ENCODE measurements around the gene CD276.
"Not testable (repeated sequence)": the region's sequence is repeated elsewhere in the genome, so short reads cannot be mapped to it uniquely, and the experiment has no call there.

CD276 gene

DNA sequence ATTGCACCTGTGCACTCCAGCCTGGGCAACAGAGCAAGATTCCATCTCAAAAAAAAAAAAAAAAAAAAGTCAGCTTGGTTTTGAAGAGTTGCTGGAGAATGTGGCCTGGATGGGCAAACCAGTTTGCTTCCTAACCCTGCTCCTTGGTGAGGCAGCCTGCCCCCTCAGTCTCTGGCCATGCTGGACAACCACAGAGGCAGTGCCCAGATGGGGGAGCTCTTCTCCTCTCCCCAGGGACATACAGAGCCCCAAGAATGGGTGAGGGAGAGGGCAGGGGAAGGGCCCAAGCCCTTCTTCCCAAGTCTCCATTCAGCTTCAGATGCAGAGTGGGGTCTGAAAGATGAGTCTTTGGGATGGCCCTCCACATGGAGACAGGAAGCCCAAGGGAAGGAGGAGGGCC, 27.9 kb downstream of the CD276 start:
- no peak for DNase-seq

DNA sequence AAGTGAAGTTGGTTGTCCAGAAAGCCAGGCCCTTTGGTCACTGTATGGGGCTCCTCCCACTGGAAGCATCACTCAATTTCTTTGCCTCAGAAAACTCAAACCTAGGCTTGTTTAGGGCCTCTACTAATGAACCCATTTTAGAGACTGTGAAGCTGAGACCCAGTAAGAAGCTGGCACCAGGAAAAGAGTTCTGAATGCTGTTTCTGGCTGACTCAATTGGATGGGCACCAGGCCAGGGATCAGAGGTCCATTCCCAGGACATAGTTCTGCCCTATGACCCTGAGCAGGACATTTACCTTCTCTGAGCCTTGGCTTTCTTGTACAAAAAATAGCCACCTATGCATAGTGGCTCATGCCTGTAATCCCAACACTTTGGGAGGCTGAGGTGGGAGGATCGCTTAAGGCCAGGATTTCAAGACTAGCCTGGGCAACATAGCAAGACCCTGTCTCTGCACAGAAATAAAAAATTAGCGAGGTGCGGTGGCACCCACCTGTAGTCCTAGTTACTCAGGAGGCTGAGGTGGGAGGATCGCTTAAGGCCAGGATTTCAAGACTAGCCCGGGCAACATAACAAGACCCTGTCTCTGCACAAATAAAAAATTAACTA, 30.6 kb downstream of the CD276 start:
- DNase-seq: no peak

DNA sequence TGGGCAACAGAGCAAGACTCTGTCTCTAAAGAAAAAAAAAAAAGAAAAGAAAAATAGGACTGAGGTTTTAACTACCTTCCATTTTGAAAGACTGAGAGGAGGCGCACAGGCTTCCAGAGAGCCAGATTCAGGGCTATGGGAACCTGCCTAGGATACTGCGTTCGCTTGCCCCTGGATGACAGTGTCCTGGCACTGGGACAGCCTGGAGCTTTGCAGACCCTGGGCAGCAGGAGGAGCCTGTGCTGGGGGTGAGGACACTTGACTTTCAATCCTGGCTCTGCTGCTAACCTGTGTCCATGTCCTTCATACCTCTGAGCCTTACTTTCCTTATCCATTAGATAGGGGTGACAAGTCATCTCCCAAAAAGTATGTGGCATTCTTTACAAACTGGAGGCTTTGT, 31.2 kb downstream of the CD276 start:
- DNase-seq: no peak

DNA sequence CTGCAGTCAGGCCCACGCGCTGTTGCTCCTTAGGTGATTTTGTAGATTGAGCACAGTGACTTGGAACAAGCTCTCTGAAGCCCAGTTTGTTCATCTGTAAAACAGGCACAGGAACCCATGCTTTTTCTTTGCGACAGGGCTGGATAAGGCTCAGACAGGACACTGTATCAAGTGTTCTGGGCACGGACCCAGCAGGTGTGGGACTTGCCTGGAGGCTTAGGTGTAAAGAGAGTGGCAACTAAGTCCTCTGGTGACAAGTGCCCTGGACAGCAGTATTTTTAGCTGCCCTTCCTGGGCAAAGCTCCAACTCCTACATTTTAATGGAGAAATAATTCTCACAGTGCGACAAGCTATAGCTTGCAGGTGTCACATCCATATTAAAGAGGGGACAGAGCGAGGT, 32.2 kb downstream of the CD276 start:
- DNase-seq: no peak

DNA sequence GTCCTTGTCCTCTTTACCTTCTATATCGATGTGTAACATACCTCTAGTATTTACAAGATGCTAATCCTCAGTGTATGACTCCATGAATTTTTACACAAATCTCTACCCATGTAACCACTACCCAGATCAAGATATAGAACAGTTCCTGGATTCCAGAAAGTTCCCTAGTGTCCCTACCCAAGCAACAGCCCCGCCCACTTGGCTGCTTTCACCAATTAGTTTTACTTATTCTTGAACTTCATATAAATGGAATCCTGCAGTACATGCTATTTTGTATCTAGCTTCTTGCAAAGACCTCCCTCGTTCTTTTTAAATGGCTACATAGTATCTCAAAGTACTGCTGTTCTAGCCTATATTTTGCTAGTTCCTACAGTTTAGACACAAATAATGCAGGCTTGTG, 33.0 kb downstream of the CD276 start:
- DNase-seq: no peak

DNA sequence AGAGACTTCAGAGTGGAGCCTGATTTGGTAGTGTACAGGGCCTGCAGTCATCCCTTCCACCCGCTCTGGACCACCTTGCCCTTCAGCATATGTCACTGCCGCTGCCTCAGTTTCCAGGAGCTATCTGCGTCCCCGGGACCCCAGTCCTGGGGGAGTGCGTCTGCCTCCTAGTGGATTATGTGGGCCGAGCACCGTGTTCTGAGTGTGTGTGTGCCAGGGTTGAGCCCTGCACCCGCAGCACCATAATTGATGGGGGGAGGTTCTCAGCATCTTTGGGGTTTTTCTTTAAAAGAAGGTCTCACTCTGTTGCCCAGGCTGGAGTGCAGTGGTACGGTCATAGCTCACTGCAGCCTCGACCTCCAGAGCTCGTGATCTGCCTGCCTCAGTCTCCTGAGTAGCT, 33.6 kb downstream of the CD276 start:
- no peak for DNase-seq

DNA sequence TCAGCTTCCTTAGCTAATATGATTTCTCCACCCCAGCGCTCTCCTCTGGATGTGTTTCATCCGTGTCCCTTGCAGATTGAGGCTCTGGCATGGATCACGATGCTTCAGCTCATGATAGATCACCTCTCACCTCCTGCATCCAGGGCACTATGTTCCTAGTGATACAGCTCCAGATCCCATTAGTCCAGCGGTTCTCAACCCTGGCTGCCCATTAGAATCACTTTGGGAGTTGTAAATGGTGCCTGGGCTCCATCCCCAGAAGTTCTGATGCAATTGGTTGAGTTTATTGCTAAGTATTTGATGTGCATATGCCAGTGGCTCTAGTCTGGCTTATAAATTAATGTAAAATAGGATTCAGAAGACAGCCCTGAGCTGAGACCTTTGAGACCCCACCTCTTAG, 34.5 kb downstream of the CD276 start:
- DNase-seq: no peak

DNA sequence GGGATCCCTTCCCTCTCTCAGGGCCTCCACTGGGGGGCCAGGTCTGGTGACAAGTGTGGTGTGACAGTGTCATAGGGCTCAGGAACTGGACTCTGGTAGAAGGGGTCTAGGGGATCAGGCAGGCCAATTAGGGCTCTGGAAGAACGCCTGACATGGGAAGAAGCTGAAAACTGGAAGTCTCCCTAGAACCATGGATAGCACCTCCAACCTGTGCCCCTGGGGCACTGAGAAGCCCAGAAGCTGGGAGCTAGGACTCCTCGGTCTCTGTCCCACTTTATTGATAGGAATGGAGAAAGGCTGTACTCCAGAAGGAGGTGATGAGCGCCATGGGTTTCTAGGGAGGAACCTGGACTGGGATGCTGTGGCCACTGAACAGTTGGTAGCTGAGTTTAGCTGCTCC, 38.2 kb downstream of the CD276 start:
- DNase-seq: no peak

DNA sequence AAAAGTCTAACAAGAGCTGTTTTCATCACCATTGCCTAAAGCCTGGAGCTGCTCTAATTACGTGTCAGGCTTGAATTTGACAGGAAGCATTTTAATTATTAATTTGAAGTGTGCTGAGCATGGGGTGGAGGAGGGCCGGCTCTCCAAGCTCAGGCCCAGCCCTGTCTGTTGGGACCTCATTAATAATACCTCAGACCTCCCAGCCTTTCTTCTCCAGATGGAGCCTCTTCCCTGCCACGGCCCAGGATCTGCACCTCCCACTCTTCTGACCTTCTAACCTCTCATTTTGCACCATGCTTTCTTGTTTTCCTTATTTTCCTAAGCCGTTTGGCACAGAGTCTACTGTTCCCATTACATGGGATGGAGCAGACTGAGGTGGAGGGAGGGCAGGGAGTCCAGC, 39.0 kb downstream of the CD276 start:
- DNase-seq: no peak

DNA sequence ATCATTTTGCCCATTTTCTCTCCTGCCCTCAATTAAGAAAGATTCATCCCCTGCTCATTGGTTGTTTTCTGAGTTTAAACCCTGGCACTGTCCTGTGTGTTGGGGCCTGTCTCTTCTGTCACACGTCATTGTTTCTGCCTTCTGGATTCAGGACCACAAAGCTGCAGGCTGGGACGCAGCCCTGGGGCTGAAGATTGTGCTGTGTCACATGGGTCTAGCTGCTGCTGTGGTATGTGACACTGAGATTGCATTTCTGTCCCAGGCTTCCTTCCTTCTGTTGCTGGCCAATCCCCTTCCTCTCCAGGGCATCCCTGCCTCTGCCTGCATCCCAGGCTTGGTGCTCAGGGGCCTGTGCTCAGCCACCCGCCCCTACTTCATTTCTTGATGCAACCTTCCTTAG, 40.0 kb downstream of the CD276 start:
- no peak for DNase-seq

DNA sequence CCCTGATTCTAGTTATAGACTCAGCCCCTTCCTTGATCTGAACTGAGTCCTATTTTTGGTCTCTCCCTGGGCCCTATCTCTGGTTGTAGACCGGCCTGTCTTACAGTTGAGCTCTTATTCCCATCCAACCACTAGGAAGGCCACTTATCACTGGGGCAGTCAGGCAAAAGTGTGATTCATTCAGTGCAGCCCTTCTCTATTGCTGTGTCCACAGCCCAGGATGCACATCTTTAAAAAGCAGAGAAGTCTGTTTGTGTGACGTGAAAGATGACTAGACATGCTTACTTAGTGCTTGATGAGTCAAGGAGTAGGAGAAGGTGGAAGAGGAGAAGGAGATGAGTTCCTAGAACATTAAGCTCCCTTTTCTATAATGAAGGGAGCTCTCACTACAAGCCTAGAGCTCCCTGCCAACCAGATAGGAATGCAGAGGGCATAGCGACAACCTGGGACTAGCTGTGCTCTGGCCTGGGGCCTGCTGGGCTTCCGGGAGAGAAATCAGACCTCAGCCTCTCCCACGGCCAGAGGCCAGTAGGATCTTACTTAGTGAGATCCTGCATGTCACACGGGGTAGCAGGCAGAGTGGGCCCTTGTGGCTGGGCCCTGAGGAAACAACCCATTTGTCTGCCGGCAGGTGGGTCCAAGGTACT, 43.3 kb downstream of the CD276 start:
- no peak for DNase-seq

DNA sequence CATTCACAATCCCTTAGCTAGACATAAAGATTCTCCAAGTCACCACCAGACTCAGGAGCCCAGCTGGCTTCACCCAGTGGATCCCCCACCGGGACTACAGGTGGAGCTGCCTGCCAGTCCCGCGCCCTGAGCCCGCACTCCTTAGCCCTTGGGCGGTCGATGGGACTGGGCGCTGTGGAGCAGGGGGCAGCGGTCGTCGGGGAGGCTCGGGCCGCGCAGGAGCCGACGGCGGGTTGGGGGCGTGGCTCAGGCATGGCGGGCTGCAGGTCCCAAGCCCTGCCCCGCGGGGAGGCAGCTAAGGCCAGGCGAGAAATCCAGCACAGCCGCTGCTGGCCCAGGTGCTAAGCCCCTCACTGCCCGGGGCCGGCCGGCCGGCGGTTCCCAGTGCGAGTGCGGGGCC, 47.9 kb downstream of the CD276 start:
- DNase-seq: not testable (repeated sequence)

DNA sequence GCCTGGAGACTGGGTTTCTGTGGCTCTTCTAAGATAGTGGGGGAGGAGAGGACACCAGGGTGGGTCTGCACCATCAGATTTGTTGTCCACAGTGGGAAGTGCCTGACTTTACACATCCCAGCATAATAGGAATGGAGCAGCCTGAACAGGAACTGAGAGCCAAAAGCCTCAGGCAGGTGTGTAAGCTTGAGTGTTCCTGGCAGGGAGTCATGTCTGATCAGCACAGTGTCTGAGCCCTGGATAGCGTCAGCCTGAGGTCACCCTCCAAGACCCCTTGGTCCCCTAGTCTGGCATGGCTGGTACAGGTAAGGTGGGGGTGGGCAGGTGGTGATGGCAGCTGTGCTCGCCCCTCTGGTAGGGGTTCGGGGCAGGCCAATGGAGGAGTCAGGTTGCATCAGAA, 48.7 kb downstream of the CD276 start:
- no peak for DNase-seq

DNA sequence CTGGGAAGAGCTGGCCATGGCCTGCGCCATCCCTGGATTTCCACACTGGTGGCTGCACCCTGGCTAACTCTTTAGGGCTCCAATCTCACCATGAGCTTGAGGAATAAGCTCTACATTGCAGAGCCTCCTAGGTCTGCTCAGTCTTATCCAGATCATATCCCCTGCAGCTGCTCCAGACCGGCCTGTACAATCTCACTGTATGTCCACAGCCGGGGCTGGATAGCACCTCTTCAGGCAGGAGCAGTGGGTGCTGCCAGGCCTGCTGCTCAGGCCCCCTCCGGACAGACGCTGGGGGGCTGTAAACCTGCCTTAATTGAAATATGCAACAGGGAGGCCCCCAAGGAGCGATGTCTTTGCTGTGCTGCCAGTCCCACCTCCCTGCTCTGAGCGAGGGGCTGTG, 53.4 kb downstream of the CD276 start:
- DNase-seq: no peak

DNA sequence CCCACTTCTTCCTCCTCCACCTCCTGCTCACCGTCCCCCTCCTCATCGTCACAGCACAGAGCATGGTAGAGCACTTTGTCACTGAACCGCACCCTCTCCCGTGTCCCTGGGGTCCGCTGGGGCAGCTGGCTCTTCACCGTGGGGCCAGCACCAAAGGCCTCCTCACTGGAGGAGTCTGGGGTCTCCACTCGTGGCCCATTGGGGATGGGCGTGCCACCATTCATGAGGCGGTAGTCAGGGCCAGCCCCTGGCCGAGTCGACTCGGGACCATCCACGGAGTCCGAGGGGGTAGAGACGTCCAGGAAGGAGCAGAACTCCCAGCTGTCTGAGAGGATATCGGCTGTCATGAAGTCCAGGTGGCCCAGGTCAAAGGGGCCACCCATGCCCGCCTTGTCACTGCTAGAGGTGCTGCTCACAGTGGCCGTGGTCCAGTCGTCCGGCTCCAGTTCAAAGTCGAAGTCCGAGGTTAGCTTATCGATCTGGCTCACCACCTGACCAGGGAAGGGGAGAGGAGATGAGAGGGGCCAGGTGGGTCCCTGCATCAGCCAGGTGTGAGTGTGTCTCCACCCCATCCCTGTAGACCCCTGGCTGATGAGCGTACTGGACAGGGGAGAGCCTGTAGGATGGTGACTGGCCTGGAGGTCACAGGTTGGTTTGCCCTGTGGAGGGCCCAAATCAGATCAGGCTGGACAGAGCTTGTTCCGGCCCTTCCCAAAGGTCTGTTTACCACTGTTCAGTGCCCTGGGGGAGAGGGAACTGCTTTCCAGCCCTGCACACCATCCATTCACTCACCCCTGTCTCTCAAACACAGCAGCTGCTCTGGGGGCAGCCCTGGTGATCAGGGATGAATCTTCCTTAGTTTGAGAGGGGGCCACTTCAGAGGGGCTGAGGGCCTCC, 56.2 kb downstream of the CD276 start:
- DNase-seq: no peak

DNA sequence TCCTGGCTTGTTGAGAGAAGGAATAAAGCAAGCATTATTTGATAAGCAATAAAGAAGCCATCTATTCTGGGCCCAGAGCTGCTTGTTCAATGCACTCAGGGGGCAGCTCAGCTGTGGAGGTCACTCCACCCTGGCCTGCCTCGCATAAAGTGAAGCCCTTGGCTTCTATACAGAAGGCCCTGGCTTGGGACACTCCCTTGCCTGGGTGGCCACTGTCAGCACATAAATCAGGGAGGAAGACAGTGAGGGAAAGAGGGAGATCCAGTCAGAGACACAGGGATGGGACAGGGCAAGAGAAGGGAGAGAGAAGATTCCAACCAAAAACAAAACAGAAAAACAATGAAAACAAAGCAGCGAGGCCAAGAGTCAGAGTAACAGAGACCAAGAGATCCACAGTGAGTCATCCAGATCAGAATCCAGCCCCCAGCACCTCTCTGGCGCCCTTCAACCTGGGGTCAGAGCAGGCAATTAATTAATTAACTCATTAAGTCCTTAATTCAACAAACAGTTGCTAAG, 57.2 kb downstream of the CD276 start:
- DNase-seq: no peak

DNA sequence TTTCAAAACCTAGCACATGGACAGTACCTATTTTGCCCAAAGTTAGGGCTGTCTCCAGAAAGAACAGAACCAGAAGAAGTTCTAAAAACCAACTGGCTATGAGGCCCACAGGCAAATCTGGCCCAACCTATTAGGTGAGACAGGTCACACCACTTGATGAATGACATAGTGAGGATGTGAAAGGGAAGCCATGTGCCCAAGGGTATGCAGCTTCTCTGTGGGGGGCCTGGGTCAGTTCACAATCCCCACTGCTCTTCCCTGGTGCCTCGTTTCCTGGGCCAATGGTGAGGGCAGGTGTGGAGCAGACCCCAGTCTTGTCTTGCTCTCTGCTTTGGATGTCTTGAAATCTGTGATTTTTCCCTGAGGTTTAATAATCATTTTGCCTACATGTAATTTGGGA, 60.1 kb downstream of the CD276 start:
- DNase-seq: no peak

DNA sequence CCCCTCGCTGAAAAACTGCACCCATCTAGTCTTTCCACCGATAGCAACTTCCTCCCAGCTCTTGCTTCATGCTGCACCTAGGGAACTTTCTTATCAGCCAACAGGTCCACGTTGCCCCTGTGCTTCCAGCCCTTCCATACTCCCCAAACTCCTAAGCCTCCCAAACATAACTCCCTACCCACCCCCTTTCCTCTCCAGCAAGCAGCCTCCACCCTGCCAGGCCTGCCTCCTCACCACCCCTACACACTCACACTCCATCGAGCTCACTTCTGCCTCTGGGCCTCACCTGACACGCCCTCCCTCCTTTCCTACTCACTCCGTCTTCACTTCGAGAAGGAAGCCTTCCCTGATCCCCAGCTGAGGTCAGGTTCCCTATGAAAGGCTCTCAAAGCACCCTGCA, 60.9 kb downstream of the CD276 start:
- no peak for DNase-seq

DNA sequence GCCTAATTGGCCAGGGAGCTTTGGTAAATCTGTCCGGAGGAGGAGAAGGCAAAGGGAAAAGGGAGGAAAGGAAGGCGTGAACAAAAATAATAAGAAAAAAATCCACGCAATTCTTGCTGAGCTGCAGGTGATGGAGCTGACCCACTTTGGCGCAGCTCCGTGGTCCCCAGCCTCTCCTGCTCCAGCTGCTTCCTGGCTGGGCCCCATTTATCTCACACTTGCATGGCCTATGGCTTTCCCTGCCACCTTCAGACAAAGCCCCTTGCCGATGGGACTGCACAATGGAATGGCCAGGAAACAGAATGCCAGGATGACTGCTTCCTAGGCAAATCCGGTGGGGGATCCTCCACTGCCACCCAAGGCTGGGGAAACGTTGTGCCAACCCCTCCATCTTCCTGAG, 62.1 kb downstream of the CD276 start:
- no peak for DNase-seq

DNA sequence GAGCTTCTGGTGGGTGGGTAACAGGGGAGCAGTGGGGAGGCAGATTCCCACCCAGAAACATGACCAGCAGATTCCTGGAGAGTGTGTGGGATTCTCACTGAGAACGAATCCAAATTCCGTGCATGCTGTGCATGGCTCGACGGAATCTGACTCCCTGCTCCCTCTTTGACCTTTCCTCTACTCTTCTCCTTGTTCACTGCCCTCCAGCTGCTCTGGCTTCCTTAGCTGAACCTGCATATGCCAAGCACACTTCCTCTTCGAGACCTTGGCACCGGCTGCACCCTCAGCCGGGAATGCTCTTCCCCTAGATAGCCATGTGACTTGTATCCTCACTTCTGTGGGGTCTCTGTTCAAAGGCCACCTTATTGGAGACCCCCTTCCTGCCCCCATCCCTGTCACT, 62.7 kb downstream of the CD276 start:
- no peak for DNase-seq

DNA sequence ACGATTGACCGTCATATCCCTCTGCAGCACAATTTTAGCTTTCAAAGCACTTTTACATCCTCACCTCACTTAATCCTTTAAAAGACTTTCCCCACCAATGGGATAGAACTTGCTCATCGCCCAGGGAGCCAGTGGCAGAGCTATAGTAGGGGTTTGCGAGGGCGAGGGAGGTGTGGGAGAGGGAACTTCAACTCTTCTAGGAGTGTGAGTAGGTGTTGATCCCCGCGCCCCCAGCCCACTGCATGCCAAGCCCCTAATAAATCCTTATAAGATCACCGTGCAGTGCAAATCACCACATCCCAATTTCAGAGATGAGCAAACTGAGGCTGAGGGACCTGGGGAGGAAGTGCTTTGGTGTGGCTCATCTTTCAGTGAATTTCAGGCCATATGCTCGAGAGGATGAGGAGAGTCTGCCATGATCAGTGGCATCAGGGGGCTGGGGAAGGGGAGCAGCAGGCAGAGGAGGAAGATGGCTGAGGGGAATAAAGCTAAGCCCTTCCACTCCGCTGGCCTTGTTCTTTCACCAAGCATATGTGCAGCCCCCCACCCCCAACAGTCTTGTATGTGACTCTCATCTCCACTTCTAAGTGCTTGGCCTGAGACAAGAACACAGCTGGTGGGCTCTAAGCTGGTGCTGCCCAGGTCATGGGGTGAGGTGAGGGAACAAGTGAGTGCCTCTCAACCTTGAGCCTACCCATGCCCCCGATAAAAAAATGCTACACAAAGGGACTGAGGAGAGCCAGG, 63.8 kb downstream of the CD276 start:
- DNase-seq: no peak

DNA sequence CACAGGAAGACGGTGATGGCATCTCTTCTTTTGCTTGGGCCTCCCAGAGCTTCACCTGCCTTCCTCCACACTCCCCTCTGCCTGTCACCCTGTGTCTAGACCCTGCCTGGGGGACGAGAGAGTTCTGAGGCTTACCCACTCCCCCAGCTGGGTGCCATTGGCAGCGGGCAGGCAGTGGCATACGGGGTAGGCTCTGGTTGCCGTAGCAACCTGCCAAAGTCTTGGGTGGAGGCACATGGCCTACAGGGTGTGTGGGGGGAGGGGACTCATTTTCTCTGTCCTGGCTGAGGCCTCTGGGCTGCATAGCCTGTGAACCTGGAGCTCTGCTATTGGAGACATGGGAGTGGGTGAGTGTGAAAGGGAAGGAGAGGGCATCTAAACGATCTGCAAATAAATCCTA, 64.5 kb downstream of the CD276 start:
- DNase-seq: no peak

DNA sequence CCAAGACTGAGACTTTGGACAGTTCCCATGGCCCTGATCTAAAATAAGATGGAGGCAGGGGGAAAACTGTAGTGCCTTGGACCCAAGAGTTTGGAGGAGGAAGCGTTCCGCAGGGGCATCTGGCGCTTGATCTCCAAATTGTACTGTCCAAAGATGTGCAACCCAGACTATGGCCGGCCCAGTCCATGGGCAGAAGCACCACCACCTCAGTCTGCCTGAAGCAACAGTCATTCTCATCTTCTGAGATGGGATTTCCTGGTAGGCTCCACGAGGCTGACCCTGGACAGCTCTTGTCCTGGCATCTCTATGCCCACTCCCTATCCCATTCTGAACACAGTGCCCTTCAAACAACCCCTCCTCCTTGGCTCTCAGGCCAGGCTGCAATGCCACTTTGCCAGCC, 65.3 kb downstream of the CD276 start:
- DNase-seq: no peak

Data from NCI-H510A (cell line).